Measurements from ENCODE around the gene TBX6.

TBX6 gene

GRCh38 chr16:30054451-30054850 is 37.3 kb downstream of the TBX6 start:
- H3K27me3 ChIP-seq, result no peaks in the 10 kb centered on the region
- no peak overlapping the region for H3K27ac ChIP-seq
- H3K36me3 ChIP-seq, result no peaks in the 10 kb centered on the region
- no peaks in the 10 kb centered on the region for H3K9me3 ChIP-seq
- TF ChIP-seq, protein P1, sequence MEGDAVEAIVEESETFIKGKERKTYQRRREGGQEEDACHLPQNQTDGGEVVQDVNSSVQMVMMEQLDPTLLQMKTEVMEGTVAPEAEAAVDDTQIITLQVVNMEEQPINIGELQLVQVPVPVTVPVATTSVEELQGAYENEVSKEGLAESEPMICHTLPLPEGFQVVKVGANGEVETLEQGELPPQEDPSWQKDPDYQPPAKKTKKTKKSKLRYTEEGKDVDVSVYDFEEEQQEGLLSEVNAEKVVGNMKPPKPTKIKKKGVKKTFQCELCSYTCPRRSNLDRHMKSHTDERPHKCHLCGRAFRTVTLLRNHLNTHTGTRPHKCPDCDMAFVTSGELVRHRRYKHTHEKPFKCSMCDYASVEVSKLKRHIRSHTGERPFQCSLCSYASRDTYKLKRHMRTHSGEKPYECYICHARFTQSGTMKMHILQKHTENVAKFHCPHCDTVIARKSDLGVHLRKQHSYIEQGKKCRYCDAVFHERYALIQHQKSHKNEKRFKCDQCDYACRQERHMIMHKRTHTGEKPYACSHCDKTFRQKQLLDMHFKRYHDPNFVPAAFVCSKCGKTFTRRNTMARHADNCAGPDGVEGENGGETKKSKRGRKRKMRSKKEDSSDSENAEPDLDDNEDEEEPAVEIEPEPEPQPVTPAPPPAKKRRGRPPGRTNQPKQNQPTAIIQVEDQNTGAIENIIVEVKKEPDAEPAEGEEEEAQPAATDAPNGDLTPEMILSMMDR (IDR thresholded peaks at IDR 0.05), result no peak
- H3K4me3 ChIP-seq (ENCODE audit: low read depth in 1 of 2, low read length in 1 of 2), result no peak overlapping the region
- H3K4me1 ChIP-seq (ENCODE audit: control insufficient read depth in 1 of 2, insufficient read depth in 1 of 2, low read depth in 1 of 2, low read length in 1 of 2), result peaks cover 10 to 16% of the 10 kb centered on the region in 2 experiments

DNA sequence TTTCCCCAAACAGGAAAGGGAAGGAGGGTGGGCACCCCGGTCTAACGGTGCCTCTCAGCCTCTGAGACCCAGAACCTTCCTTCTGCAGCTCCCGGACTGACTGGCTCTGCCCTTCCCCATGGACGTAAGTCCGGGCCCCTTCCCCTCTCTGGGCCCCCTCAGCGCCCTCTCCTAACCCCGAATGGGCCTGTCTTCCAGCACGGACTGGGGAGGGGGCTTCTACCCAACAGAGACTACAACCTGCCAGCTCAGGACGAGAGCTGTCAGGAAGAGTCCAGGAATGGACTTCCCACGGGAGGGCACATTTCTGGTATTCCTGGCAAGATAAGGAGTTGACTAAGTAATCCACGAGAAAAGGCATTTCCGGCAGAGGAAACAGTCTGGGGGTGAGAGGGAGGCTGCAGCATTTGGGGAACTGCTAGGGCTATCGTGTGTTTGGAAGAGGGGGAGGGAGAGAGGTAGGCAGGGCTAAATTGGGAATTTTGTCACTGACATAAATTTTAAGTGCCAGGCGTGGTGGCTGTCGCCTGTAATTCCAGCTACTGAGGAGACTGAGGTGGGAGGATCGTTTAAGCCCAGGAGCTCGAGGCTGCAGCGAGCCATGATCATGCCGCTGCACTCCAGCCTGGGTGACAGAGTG is 38.2 kb downstream of the TBX6 start:
- TF ChIP-seq, protein P1 (IDR thresholded peaks at IDR 0.05), result no peak
- Histone ChIP-seq H3K36me3 (no peaks in the 10 kb centered on the region), H3K27ac (peak overlapping the region; percentile 60), H3K4me3 (ENCODE audit: low read depth in 1 of 2, low read length in 1 of 2) (peak overlapping the region; percentile 72 to 74), H3K4me1 (ENCODE audit: control insufficient read depth in 1 of 2, insufficient read depth in 1 of 2, low read depth in 1 of 2, low read length in 1 of 2) (peaks cover 10 to 16% of the 10 kb centered on the region in 2 experiments), H3K27me3 (no peaks in the 10 kb centered on the region), H3K9me3 (no peaks in the 10 kb centered on the region)

DNA sequence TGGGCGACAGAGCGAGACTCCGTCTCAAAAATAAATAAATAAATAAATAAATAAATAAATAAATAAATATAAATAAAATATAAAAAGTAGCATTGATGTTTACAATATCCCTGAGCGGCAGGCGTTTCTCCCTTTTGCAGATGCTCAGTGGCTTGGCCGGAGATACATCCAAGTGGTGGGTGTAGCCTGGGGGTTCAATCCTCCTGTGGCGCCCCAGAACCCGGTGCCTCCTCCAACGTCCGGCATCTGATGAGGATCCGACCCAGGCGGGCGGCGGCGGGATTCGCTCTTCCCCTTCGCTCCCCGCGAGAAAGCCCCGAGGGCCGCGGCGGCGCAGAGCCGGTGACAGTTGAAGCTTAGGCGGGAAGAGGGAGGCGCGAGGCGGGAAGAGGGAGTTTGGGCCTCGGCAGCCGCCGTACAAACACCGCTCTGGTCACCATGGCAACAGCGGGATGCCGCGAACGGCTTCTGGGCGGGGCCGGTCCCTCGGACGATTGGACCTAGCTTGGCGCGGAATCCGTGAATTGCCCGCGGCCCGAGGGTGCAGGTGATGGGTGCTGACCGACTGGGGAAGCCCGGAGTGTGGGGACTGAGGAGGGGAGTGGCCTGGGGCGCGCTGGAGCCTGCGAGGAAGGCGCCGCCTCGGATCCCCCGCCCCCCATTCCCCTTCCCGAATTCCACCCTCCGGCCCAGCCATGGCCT is 38.9 kb downstream of the TBX6 start:
- H3K27me3 ChIP-seq, result no peaks in the 10 kb centered on the region
- peaks cover 10 to 16% of the 10 kb centered on the region in 2 experiments for H3K4me1 ChIP-seq (ENCODE audit: control insufficient read depth in 1 of 2, insufficient read depth in 1 of 2, low read depth in 1 of 2, low read length in 1 of 2)
- H3K9me3 ChIP-seq, result no peaks in the 10 kb centered on the region
- H3K4me3 ChIP-seq (ENCODE audit: low read depth in 1 of 2, low read length in 1 of 2), result peak overlapping the region; percentile 72 to 74
- TF ChIP-seq, protein P1 (IDR thresholded peaks at IDR 0.05), result no peak
- peak overlapping the region; percentile 60 for H3K27ac ChIP-seq
- H3K36me3 ChIP-seq, result no peaks in the 10 kb centered on the region

GRCh38 chr16:30051518-30051917 is 40.2 kb downstream of the TBX6 start:
- TF ChIP-seq, protein P1 (IDR thresholded peaks at IDR 0.05), result no peak
- no peak overlapping the region for H3K27ac ChIP-seq

GRCh38 chr16:30049871-30050270 is 41.9 kb downstream of the TBX6 start:
- no peak overlapping the region for H3K4me3 ChIP-seq (ENCODE audit: low read depth in 1 of 2, low read length in 1 of 2)
- no peaks in the 10 kb centered on the region for H3K9me3 ChIP-seq
- H3K27ac ChIP-seq, result no peak overlapping the region
- TF ChIP-seq, protein P1 (IDR thresholded peaks at IDR 0.05), result no peak
- H3K27me3 ChIP-seq, result no peaks in the 10 kb centered on the region
- H3K36me3 ChIP-seq, result no peaks in the 10 kb centered on the region
- H3K4me1 ChIP-seq (ENCODE audit: control insufficient read depth in 1 of 2, insufficient read depth in 1 of 2, low read depth in 1 of 2, low read length in 1 of 2), result peaks cover 10 to 16% of the 10 kb centered on the region in 2 experiments

More at GRCh38 chr16:30051518-30051917, 40.2 kb downstream of the TBX6 start:
- Histone ChIP-seq H3K4me3 (ENCODE audit: low read depth in 1 of 2, low read length in 1 of 2) (no peak overlapping the region), H3K9me3 (no peaks in the 10 kb centered on the region), H3K4me1 (ENCODE audit: control insufficient read depth in 1 of 2, insufficient read depth in 1 of 2, low read depth in 1 of 2, low read length in 1 of 2) (peaks cover 10 to 16% of the 10 kb centered on the region in 2 experiments), H3K36me3 (no peaks in the 10 kb centered on the region), H3K27me3 (no peaks in the 10 kb centered on the region)

Measured in neutrophil (primary cell).